Liver (tissue), 9 donors: Measurements from ENCODE around the gene ARMH1. TPM values are rescaled to one million over a fixed set of nuclear protein-coding genes. Genes with fewer than 3 reads are reported as not detected.

ENCODE experiments used
- DNase-seq: peaks from one replicate; pipeline ENCODE4 v3.0.0-alpha.2; 2017; ENCODE audit warnings: low spot score
- H3K27ac ChIP-seq, 2 donors: one replicate each; pipeline ENCODE4 v1.7.0; 2013; ENCODE audit warnings: inconsistent platforms in 2 of 2, low read length in 2 of 2, control low read depth in 1 of 2, low read depth in 1 of 2, mild to moderate bottlenecking in 1 of 2
- H3K27me3 ChIP-seq, 4 donors: one replicate each; pipeline versions ENCODE4 v1.6.1 to v1.7.0; 2013; ENCODE audit warnings: low read length in 3 of 4, inconsistent platforms in 1 of 4, mild to moderate bottlenecking in 1 of 4, moderate library complexity in 1 of 4; ENCODE audit not compliant: control insufficient read depth in 4 of 4, insufficient read depth in 4 of 4
- H3K36me3 ChIP-seq, 4 donors: one replicate each; pipeline versions ENCODE4 v1.6.1 to v1.7.0; 2013; ENCODE audit warnings: low read length in 3 of 4, mild to moderate bottlenecking in 3 of 4, low read depth in 1 of 4, moderate library complexity in 1 of 4; ENCODE audit not compliant: control insufficient read depth in 4 of 4, insufficient read depth in 3 of 4
- H3K4me1 ChIP-seq, 4 donors: one replicate each; pipeline versions ENCODE4 v1.6.1 to v1.7.0; 2013; ENCODE audit warnings: low read length in 3 of 4, mild to moderate bottlenecking in 3 of 4, moderate library complexity in 1 of 4; ENCODE audit not compliant: control insufficient read depth in 4 of 4, insufficient read depth in 4 of 4
- H3K4me3 ChIP-seq, 3 donors: one replicate each; pipeline versions ENCODE4 v1.6.1 to v1.7.0; 2013; ENCODE audit warnings: low read length in 3 of 3, control low read depth in 1 of 3, low read depth in 1 of 3, mild to moderate bottlenecking in 1 of 3
- H3K9ac ChIP-seq, 2 donors: one replicate each; pipeline ENCODE4 v1.7.0; 2013; ENCODE audit warnings: low read length in 2 of 2, mild to moderate bottlenecking in 2 of 2, moderate library complexity in 2 of 2, control low read depth in 1 of 2, low read depth in 1 of 2
- H3K9me3 ChIP-seq, 4 donors: one replicate each; pipeline versions ENCODE4 v1.6.1 to v1.7.0; 2013; ENCODE audit warnings: low read length in 3 of 4; ENCODE audit not compliant: control insufficient read depth in 4 of 4
- ATF3 ChIP-seq: IDR thresholded peaks from 2 replicates; pipeline ENCODE4 v1.6.1; 2016; ENCODE audit warnings: antibody characterized with exemption
- CTCF ChIP-seq: fragments of 150-350 bp; IDR thresholded peaks from 2 replicates; pipeline ENCODE4 v1.5.1; 2017; ENCODE audit warnings: improper control_type of control experiment, low read depth, low read length; ENCODE audit not compliant: missing input control
- EGR1 ChIP-seq, 2 donors: IDR thresholded peaks; 2 replicates each; pipeline ENCODE4 v1.6.1; 2016 to 2018; ENCODE audit warnings: antibody characterized with exemption in 2 of 2, low read depth in 2 of 2
- FOXA1 ChIP-seq: IDR thresholded peaks from 2 replicates; pipeline ENCODE4 v1.6.1; 2016; ENCODE audit warnings: antibody characterized with exemption
- GABPA ChIP-seq, 2 donors: IDR thresholded peaks in 1 of 2; conservative IDR thresholded peaks in 1 of 2; 2 replicates each; pipeline ENCODE4 v1.6.1; 2016; ENCODE audit warnings: antibody characterized with exemption in 2 of 2, mild to moderate bottlenecking in 1 of 2, moderate library complexity in 1 of 2
- HNF4A ChIP-seq, 2 donors: conservative IDR thresholded peaks; 2 replicates each; pipeline ENCODE4 v1.6.1; 2016; ENCODE audit warnings: antibody characterized with exemption in 2 of 2, mild to moderate bottlenecking in 2 of 2
- NR2F2 ChIP-seq: IDR thresholded peaks from 2 replicates; pipeline ENCODE4 v1.6.1; 2016; ENCODE audit warnings: antibody characterized with exemption
- RAD21 ChIP-seq, 2 donors: IDR thresholded peaks; 2 replicates each; pipeline ENCODE4 v1.6.1; 2016; ENCODE audit warnings: antibody characterized with exemption in 2 of 2, mild to moderate bottlenecking in 2 of 2
- SP1 ChIP-seq: IDR thresholded peaks from 2 replicates; pipeline ENCODE4 v1.6.1; 2018; ENCODE audit warnings: antibody characterized with exemption, mild to moderate bottlenecking
- YY1 ChIP-seq: IDR thresholded peaks from 2 replicates; pipeline ENCODE4 v1.6.1; 2016; ENCODE audit warnings: antibody characterized with exemption, mild to moderate bottlenecking
- WGBS: extraction: QIAGEN DNeasy Blood & Tissue Kit; methylation state at CpG from one replicate; pipeline ENCODE4 v1.1.7; 2013; 5-methylcytosine and 5-hydroxymethylcytosine counted together
- polyA plus RNA-seq, 2 donors: library from polyadenylated mRNA; stranded (reverse) in 1 of 2; unstranded in 1 of 2; fragments of 200-250 nt in 1 of 2; fragments of >200 nt in 1 of 2; fragmentation: Nextera tagmentation in 1 of 2; extraction: Ambion mirVana in 1 of 2; gene quantifications; one replicate each; pipeline versions ENCODE4 v1.2.1 to v1.2.3, GENCODE V29; 2013 to 2015
- total RNA-seq, 2 donors: library from RNA; depleted of rRNA; stranded (reverse); fragments of >200 nt; gene quantifications; one replicate each; pipeline ENCODE4 v1.2.3, GENCODE V29; 2014
- TF ChIP-seq, protein P1 (sequence below): IDR thresholded peaks from 2 replicates; pipeline ENCODE4 v1.6.1; 2016; ENCODE audit warnings: antibody characterized with exemption
- donor health status: healthy.
- donor health status: healthy.
- donor health status: healthy.
- donor health status: healthy.
- donor health status: healthy.

Gene ARMH1
- total and polyA plus RNA-seq, 4 donors: 2.2 to 20.3 (median 5.5) TPM

DNA sequence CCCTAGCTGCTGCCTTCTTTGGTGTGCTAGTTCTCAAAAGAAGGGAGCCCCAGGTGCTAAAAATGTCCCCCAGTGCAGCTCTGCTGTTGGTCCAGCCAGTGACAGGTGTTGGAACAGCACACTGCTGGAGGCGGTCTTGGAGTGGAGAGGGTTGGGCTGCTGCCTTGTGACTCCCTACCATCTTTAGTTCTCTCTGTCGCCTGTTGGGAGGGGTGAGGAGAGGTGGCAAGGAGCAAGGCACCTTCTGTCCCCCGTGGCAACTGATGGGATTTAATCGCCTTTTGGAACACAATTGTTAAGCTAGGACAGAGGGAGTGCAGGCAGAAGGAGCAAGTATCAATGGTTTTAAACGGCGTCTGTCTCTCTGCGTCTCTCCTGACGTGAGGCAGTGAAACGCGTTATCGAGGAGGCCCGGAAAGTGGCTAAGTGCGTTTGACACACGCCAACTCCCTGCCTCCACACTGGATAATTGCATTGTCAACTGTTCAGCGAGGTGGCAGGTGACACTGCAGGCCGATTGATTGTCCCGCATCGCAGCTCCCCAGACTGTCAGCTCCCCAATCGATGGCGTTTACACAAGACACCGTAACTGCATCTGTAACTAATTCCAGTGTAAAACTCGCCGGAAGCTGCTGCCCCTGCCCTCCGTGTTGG is 34.2 kb upstream of the ARMH1 start (continued):
- TF ChIP-seq, protein P1, sequence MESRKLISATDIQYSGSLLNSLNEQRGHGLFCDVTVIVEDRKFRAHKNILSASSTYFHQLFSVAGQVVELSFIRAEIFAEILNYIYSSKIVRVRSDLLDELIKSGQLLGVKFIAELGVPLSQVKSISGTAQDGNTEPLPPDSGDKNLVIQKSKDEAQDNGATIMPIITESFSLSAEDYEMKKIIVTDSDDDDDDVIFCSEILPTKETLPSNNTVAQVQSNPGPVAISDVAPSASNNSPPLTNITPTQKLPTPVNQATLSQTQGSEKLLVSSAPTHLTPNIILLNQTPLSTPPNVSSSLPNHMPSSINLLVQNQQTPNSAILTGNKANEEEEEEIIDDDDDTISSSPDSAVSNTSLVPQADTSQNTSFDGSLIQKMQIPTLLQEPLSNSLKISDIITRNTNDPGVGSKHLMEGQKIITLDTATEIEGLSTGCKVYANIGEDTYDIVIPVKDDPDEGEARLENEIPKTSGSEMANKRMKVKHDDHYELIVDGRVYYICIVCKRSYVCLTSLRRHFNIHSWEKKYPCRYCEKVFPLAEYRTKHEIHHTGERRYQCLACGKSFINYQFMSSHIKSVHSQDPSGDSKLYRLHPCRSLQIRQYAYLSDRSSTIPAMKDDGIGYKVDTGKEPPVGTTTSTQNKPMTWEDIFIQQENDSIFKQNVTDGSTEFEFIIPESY: no peak

GRCh38 chr1:44641126-44642102 is 33.1 kb upstream of the ARMH1 start:
- Histone ChIP-seq H3K9me3 (no peaks in the 10 kb centered on the region), H3K27me3 (no peaks in the 10 kb centered on the region), H3K4me3 (no peak overlapping the region), H3K9ac (no peak overlapping the region), H3K36me3 (peaks cover 15 to 61% (median 26%) of the 10 kb centered on the region in 4 donors), H3K4me1 (peaks cover 5 to 47% (median 32%) of the 10 kb centered on the region in 4 donors), H3K27ac (no peak overlapping the region)
- no peak for DNase-seq
- WGBS: 83% methylated on average over 12 of the region's 12 CpGs
- TF ChIP-seq CTCF: no peak
- no peak for TF ChIP-seq SP1

DNA sequence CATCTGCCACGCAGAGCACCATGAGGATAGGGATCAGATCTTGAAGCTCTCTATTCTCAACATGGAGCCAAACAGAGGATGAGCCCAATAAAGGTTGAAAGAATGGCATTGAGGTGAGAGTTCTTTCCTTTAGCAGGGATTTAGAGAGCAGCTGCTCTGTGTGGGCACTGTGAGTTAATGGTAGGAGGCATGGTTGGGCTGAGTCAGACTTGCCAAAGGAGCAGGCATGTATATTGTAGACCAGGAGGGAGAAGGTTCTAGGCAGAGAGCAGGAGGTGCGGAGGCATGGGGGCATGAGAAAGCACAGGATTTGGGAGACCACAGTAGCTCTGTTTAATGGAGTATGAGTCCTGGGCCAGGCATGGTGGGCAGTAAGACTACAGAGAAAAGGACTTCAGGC is 32.3 kb upstream of the ARMH1 start:
- 97% methylated on average over 2 of the region's 2 CpGs for WGBS
- Histone ChIP-seq H3K4me1 (peaks cover 7 to 51% (median 32%) of the 10 kb centered on the region in 4 donors), H3K27me3 (no peaks in the 10 kb centered on the region), H3K9me3 (no peaks in the 10 kb centered on the region), H3K4me3 (no peak overlapping the region), H3K36me3 (peaks cover 11 to 59% (median 21%) of the 10 kb centered on the region in 4 donors), H3K9ac (no peak overlapping the region), H3K27ac (no peak overlapping the region)
- TF ChIP-seq RAD21 (IDR thresholded peaks at IDR 0.05) (no peak), GABPA (IDR thresholded peaks at IDR 0.05 in 1 of 2, conservative IDR thresholded peaks at IDR 0.05 in 1 of 2) (no peak), YY1 (no peak), ATF3 (no peak), HNF4A (conservative IDR thresholded peaks at IDR 0.05) (no peak), NR2F2 (no peak), CTCF (no peak), EGR1 (IDR thresholded peaks at IDR 0.05; ENCODE audit: low read depth in 2 of 2) (no peak), FOXA1 (no peak), SP1 (no peak)
- TF ChIP-seq, protein P1: no peak
- no peak for DNase-seq
